PFSK-1 (cell line): ENCODE measurements around the gene MYL5.

Experiments used
- FOXP2 ChIP-seq: optimal IDR thresholded peaks from 2 replicates; pipeline ENCODE3; 2011; ENCODE audit warnings: borderline replicate concordance, control low read depth, inconsistent platforms; ENCODE audit not compliant: insufficient read depth; ENCODE audit errors: extremely low read length, extremely low read depth
- POLR2AphosphoS5 ChIP-seq: IDR thresholded peaks from 2 replicates; pipeline ENCODE4 v1.6.1; 2012; ENCODE audit warnings: low read depth, mild to moderate bottlenecking, control low read depth, low read length, moderate library complexity
- REST ChIP-seq, 2 experiments: IDR thresholded peaks; 2 replicates each; pipeline versions ENCODE4 v1.6.1 to v1.8.0; 2011 to 2012; ENCODE audit warnings: low read depth in 2 of 2, low read length in 2 of 2, control low read depth in 1 of 2, inconsistent platforms in 1 of 2, mild to moderate bottlenecking in 1 of 2, moderate library complexity in 1 of 2; ENCODE audit not compliant: insufficient read depth in 1 of 2
- SIN3A ChIP-seq: IDR thresholded peaks from 2 replicates; pipeline ENCODE4 v1.6.1; 2012; ENCODE audit warnings: mild to moderate bottlenecking, low read length, moderate library complexity, borderline replicate concordance; ENCODE audit not compliant: insufficient read depth
- TAF1 ChIP-seq: IDR thresholded peaks from 2 replicates; pipeline ENCODE4 v1.6.1; 2012; ENCODE audit warnings: low read length, control low read depth, borderline replicate concordance; ENCODE audit not compliant: insufficient read depth

Gene MYL5

GRCh38 chr4:714087-714486 lies 39.7 kb downstream of the MYL5 start:
- TF ChIP-seq TAF1 (no peak), REST (IDR thresholded peaks at IDR 0.05; ENCODE audit: insufficient read depth in 1 of 2, low read depth in 2 of 2, low read length in 2 of 2) (no peak), SIN3A (no peak), FOXP2 (no peak), POLR2AphosphoS5 (no peak)

- no peak for TF ChIP-seq POLR2AphosphoS5
- no peak for TF ChIP-seq FOXP2
- no peak for TF ChIP-seq TAF1
- TF ChIP-seq SIN3A, result no peak
- no peak for TF ChIP-seq REST (IDR thresholded peaks at IDR 0.05; ENCODE audit: insufficient read depth in 1 of 2, low read depth in 2 of 2, low read length in 2 of 2)
Measured at GRCh38 chr4:717601-718320, 43.4 kb downstream of the MYL5 start.

GRCh38 chr4:718460-718859 lies 44.1 kb downstream of the MYL5 start:
- TF ChIP-seq TAF1, result no peak
- TF ChIP-seq REST (IDR thresholded peaks at IDR 0.05; ENCODE audit: insufficient read depth in 1 of 2, low read depth in 2 of 2, low read length in 2 of 2), result no peak
- no peak for TF ChIP-seq SIN3A
- TF ChIP-seq POLR2AphosphoS5, result no peak
- no peak for TF ChIP-seq FOXP2

GRCh38 chr4:720111-720860 lies 45.9 kb downstream of the MYL5 start:
- TF ChIP-seq REST (IDR thresholded peaks at IDR 0.05; ENCODE audit: insufficient read depth in 1 of 2, low read depth in 2 of 2, low read length in 2 of 2) (no peak), SIN3A (no peak), TAF1 (no peak), POLR2AphosphoS5 (no peak), FOXP2 (no peak)
